HCT116 (cell line): ENCODE measurements around the gene NOL11. TPM values are rescaled to one million over a fixed set of nuclear protein-coding genes. Genes with fewer than 3 reads are reported as not detected.

Experiments used
- ATAC-seq: fragments of 200-7000 bp; cut with Tn5 transposase; 2 replicates; pipeline ENCODE4 v1.9.1; 2020; ENCODE audit warnings: mild to moderate bottlenecking, moderate library complexity
- BruUV-seq: library from RNA; stranded (reverse); fragments of 400-500 nt; replicated peaks from 2 replicates; lab custom pipeline; 2021; lab: Mats Ljungman, UMichigan
- CTCF ChIA-PET: fragments of 300-600 bp; sonication (Branson Sonifier 250); formaldehyde crosslinking; loops from one replicate; lab custom pipeline; 2021; ENCODE audit warnings: antibody characterized with exemption; lab: Charles Lee
- POLR2A ChIA-PET: fragments of 300-600, 350-600 bp; sonication (Branson Sonifier 250); formaldehyde crosslinking; loops from one replicate; lab custom pipeline; 2021; ENCODE audit warnings: antibody characterized with exemption; lab: Charles Lee
- RAD21 ChIA-PET, 2 experiments: fragments of 300-600 bp; sonication (Branson Sonifier 250); formaldehyde crosslinking; loops; one replicate each; lab custom pipeline; 2023; ENCODE audit warnings: low total read pairs in 2 of 2; ENCODE audit not compliant: uncharacterized antibody in 2 of 2, unreplicated experiment in 2 of 2, low non-redundant PET in 1 of 2; lab: Charles Lee
- DNase-seq: peaks from one replicate; pipeline ENCODE4 v3.0.0-alpha.2; 2010; ENCODE audit warnings: low read depth, low spot score
- H2AFZ ChIP-seq: fragments of 200-600 bp; shearing (Covaris generic), sonication (generic); 2 replicates; pipeline ENCODE4 v1.6.1; 2017; ENCODE audit warnings: low read depth, mixed run types, mixed read lengths, antibody characterized with exemption, low read length; ENCODE audit not compliant: poor library complexity, severe bottlenecking
- H3K27ac ChIP-seq: 2 replicates; pipeline ENCODE4 v1.5.1; 2012; ENCODE audit warnings: low read depth, low read length
- H3K27me3 ChIP-seq: fragments of 200-600 bp; sonication (generic); 2 replicates; pipeline ENCODE4 v1.6.1; 2016; ENCODE audit warnings: mixed run types, low read length, mixed read lengths; ENCODE audit not compliant: insufficient read depth
- H3K36me3 ChIP-seq, 2 experiments: fragments of 200-500 bp in 1 of 2; fragments of 200-600 bp in 1 of 2; sonication (Bioruptor generic) in 1 of 2; sonication (generic) in 1 of 2; 2 replicates each; pipeline versions ENCODE4 v1.5.1 to v1.6.1; 2014 to 2016; ENCODE audit warnings: low read length in 2 of 2, inconsistent platforms in 1 of 2, mixed read lengths in 1 of 2, mixed run types in 1 of 2; ENCODE audit not compliant: insufficient read depth in 2 of 2, control insufficient read depth in 1 of 2
- H3K4me1 ChIP-seq, 2 experiments: fragments of 200-600 bp in 1 of 2; sonication (generic) in 1 of 2; 2 replicates each; pipeline versions ENCODE4 v1.5.1 to v1.6.1; 2012 to 2017; ENCODE audit warnings: low read length in 2 of 2, inconsistent platforms in 1 of 2, mild to moderate bottlenecking in 1 of 2, mixed read lengths in 1 of 2, mixed run types in 1 of 2, moderate library complexity in 1 of 2; ENCODE audit not compliant: insufficient read depth in 2 of 2, control insufficient read depth in 1 of 2
- H3K4me2 ChIP-seq: fragments of 200-600 bp; sonication (generic); 2 replicates; pipeline ENCODE4 v1.6.1; 2017; ENCODE audit warnings: mixed run types, low read length, mixed read lengths
- H3K4me3 ChIP-seq, 2 experiments: fragments of 200-600 bp in 1 of 2; sonication (generic) in 1 of 2; replicated peaks in 1 of 2; 2 replicates each; pipeline ENCODE4 v1.5.1; 2011 to 2016; ENCODE audit warnings: low read length in 2 of 2, control low read depth in 1 of 2, low read depth in 1 of 2, mild to moderate bottlenecking in 1 of 2, mixed read lengths in 1 of 2, mixed run types in 1 of 2
- H3K79me2 ChIP-seq: fragments of 200-600 bp; sonication (generic); 2 replicates; pipeline ENCODE4 v1.6.1; 2017; ENCODE audit warnings: mild to moderate bottlenecking, mixed run types, low read length, moderate library complexity, mixed read lengths; ENCODE audit not compliant: insufficient read depth
- H3K9ac ChIP-seq: fragments of 200-600 bp; sonication (generic); 2 replicates; pipeline ENCODE4 v1.6.1; 2016; ENCODE audit warnings: low read length, mixed read lengths
- H3K9me2 ChIP-seq: fragments of 200-600 bp; sonication (generic), shearing (Covaris generic); 2 replicates; pipeline ENCODE4 v1.6.1; 2017; ENCODE audit warnings: mixed run types, mild to moderate bottlenecking, moderate library complexity; ENCODE audit not compliant: insufficient read depth
- H3K9me3 ChIP-seq, 2 experiments: fragments of 200-500 bp in 1 of 2; fragments of 200-600 bp in 1 of 2; sonication (Bioruptor generic) in 1 of 2; sonication (generic) in 1 of 2; 2 replicates each; pipeline ENCODE4 v1.6.1; 2014 to 2017; ENCODE audit warnings: low read length in 2 of 2, mixed read lengths in 2 of 2, inconsistent platforms in 1 of 2, low read depth in 1 of 2, mild to moderate bottlenecking in 1 of 2, mixed run types in 1 of 2, moderate library complexity in 1 of 2; ENCODE audit not compliant: control insufficient read depth in 1 of 2, insufficient read depth in 1 of 2
- H4K20me1 ChIP-seq: fragments of 200-600 bp; sonication (generic), shearing (Covaris generic); 2 replicates; pipeline ENCODE4 v1.6.1; 2017; ENCODE audit warnings: mixed run types, mild to moderate bottlenecking, moderate library complexity; ENCODE audit not compliant: insufficient read depth
- CBX3 ChIP-seq: IDR thresholded peaks from 2 replicates; pipeline ENCODE4 v1.6.1; 2012; ENCODE audit warnings: low read depth
- CEBPB ChIP-seq: IDR thresholded peaks from 2 replicates; pipeline ENCODE4 v1.6.1; 2012; ENCODE audit warnings: low read depth
- CTCF ChIP-seq, 3 experiments: fragments of 200-600 bp in 1 of 3; sonication (generic) in 1 of 3; IDR thresholded peaks in 2 of 3; conservative IDR thresholded peaks in 1 of 3; 2 replicates each; pipeline ENCODE4 v1.5.1; 2012 to 2017; ENCODE audit warnings: low read depth in 2 of 3, low read length in 2 of 3, antibody characterized with exemption in 1 of 3, borderline replicate concordance in 1 of 3, control low read depth in 1 of 3, mild to moderate bottlenecking in 1 of 3, mixed read lengths in 1 of 3, mixed run types in 1 of 3, moderate library complexity in 1 of 3; ENCODE audit not compliant: insufficient read depth in 1 of 3
- EGR1 ChIP-seq: IDR thresholded peaks from 2 replicates; pipeline ENCODE4 v1.6.1; 2012; ENCODE audit warnings: low read depth
- EZH2 ChIP-seq: fragments of 200-600 bp; sonication (generic); IDR thresholded peaks from 2 replicates; pipeline ENCODE4 v1.6.1; 2017; ENCODE audit warnings: antibody characterized with exemption, mixed run types
- EZH2phosphoT487 ChIP-seq: fragments of 200-600 bp; IDR thresholded peaks from 2 replicates; pipeline ENCODE4 v1.6.1; 2018; ENCODE audit warnings: antibody characterized with exemption, borderline replicate concordance
- FOSL1 ChIP-seq: IDR thresholded peaks from 2 replicates; pipeline ENCODE4 v1.6.1; 2012; ENCODE audit warnings: low read depth
- JUND ChIP-seq: IDR thresholded peaks from 2 replicates; pipeline ENCODE4 v1.6.1; 2012
- MAX ChIP-seq: IDR thresholded peaks from 2 replicates; pipeline ENCODE4 v1.6.1; 2012
- POLR2AphosphoS5 ChIP-seq: IDR thresholded peaks from 2 replicates; pipeline ENCODE4 v1.6.1; 2011; ENCODE audit warnings: mild to moderate bottlenecking, low read depth, low read length, moderate library complexity
- RAD21 ChIP-seq: IDR thresholded peaks from 2 replicates; pipeline ENCODE4 v1.6.1; 2012; ENCODE audit warnings: low read depth, mild to moderate bottlenecking
- SP1 ChIP-seq: IDR thresholded peaks from 2 replicates; pipeline ENCODE4 v1.6.1; 2012; ENCODE audit warnings: low read depth
- SRF ChIP-seq: IDR thresholded peaks from 2 replicates; pipeline ENCODE4 v1.6.1; 2012; ENCODE audit warnings: low read depth
- TCF7L2 ChIP-seq: IDR thresholded peaks from 2 replicates; pipeline ENCODE4 v1.7.0; 2011; ENCODE audit warnings: borderline replicate concordance, inconsistent platforms; ENCODE audit not compliant: insufficient read depth, insufficient read length; ENCODE audit errors: extremely low read depth
- YY1 ChIP-seq: IDR thresholded peaks from 2 replicates; pipeline ENCODE4 v1.6.1; 2011; ENCODE audit warnings: low read length, low read depth, moderate library complexity, mild to moderate bottlenecking; ENCODE audit not compliant: insufficient replicate concordance; ENCODE audit errors: extremely low read depth
- ZBTB33 ChIP-seq: IDR thresholded peaks from 2 replicates; pipeline ENCODE4 v1.6.1; 2011; ENCODE audit warnings: mild to moderate bottlenecking, low read length, moderate library complexity; ENCODE audit not compliant: insufficient replicate concordance; ENCODE audit errors: extremely low read depth
- ZFX ChIP-seq: fragments of 450-650 bp; IDR thresholded peaks from 2 replicates; pipeline ENCODE4 v1.6.1; 2017
- ZNF274 ChIP-seq: fragments of 200-500 bp; sonication (Bioruptor generic); IDR thresholded peaks from 2 replicates; pipeline ENCODE4 v1.6.1; 2014; ENCODE audit warnings: mild to moderate bottlenecking, low read depth, low read length, inconsistent platforms
- intact Hi-C: fragments of 100-400 bp; cut with micrococcal nuclease; formaldehyde crosslinking; loops from 2 replicates; pipeline ENCODE4 v1.10.0; 2022
- total RNA-seq: library from RNA; stranded (reverse); gene quantifications from one replicate; pipeline ENCODE4 v1.2.1, GENCODE V29; 2021; ENCODE audit not compliant: unreplicated experiment

NOL11 gene
- total RNA-seq, 1 experiment from 2014 or later, result 118 TPM

- POLR2A ChIA-PET, result no interaction called here
- TF ChIP-seq JUND, result no peak
- TF ChIP-seq FOSL1, result no peak
- TF ChIP-seq SRF, result no peak
- no peak for TF ChIP-seq EGR1
- no peak for TF ChIP-seq ZBTB33
- no peak for TF ChIP-seq EZH2phosphoT487
- no peak for TF ChIP-seq EZH2
- no peak for TF ChIP-seq ZFX
- TF ChIP-seq YY1, result no peak
- BruUV-seq, result no TSS peak
- ATAC-seq (no peak), DNase-seq (no peak)
- Histone ChIP-seq H3K4me2 (no peak overlapping the region), H3K9ac (no peak overlapping the region), H3K27ac (no peak overlapping the region), H2AFZ (no peak overlapping the region), H4K20me1 (no peaks in the 10 kb centered on the region), H3K27me3 (no peaks in the 10 kb centered on the region), H3K79me2 (no peaks in the 10 kb centered on the region), H3K4me1 (peaks cover 10 to 24% of the 10 kb centered on the region in 2 experiments), H3K4me3 (no peak overlapping the region), H3K36me3 (no peaks in the 10 kb centered on the region), H3K9me3 (no peaks in the 10 kb centered on the region), H3K9me2 (no peaks in the 10 kb centered on the region)
- intact Hi-C loops, result no loop called here
- RAD21 ChIA-PET, result no interaction called here
- CTCF ChIA-PET, result interaction anchor here (1.0 kb wide), 1 partner anchor 9 kb away, joined by 3 read pairs; no protein-coding TSS in a partner anchor
Observed at GRCh38 chr17:67770539-67770938, 52.8 kb downstream of the NOL11 start.

GRCh38 chr17:67772679-67773078 lies 54.9 kb downstream of the NOL11 start:
- Histone ChIP-seq H3K4me2 (no peak overlapping the region), H3K9me2 (no peaks in the 10 kb centered on the region), H3K27ac (no peak overlapping the region), H3K36me3 (no peaks in the 10 kb centered on the region), H3K4me1 (peaks cover 0 to 2% of the 10 kb centered on the region in 2 experiments; a peak in 2 of 4 replicates), H4K20me1 (no peaks in the 10 kb centered on the region), H3K9me3 (no peaks in the 10 kb centered on the region), H3K9ac (no peak overlapping the region), H3K4me3 (no peak overlapping the region), H3K79me2 (no peaks in the 10 kb centered on the region), H2AFZ (no peak overlapping the region), H3K27me3 (no peaks in the 10 kb centered on the region)
- ChIA-PET POLR2A (no interaction called here), CTCF (no interaction called here), RAD21 (no interaction called here)
- BruUV-seq, result no TSS peak
- intact Hi-C loops, result no loop called here
- DNase-seq, result no peak
- ATAC-seq, result no peak
- TF ChIP-seq CTCF (IDR thresholded peaks at IDR 0.05 in 2 of 3, conservative IDR thresholded peaks at IDR 0.05 in 1 of 3; ENCODE audit: borderline replicate concordance in 1 of 3, insufficient read depth in 1 of 3, low read depth in 2 of 3, low read length in 2 of 3), result no peak
- TF ChIP-seq EZH2, result no peak
- no peak for TF ChIP-seq SP1
- no peak for TF ChIP-seq EGR1
- TF ChIP-seq TCF7L2, result no peak
- TF ChIP-seq ZNF274, result no peak
- TF ChIP-seq YY1, result no peak
- no peak for TF ChIP-seq CBX3
- no peak for TF ChIP-seq RAD21
- no peak for TF ChIP-seq MAX
- TF ChIP-seq POLR2AphosphoS5, result no peak
- no peak for TF ChIP-seq CEBPB
- TF ChIP-seq JUND, result no peak
- no peak for TF ChIP-seq SRF
